IMR-90 (cell line): ENCODE results near the gene QTRT2. TPM values are rescaled to one million over a fixed set of nuclear protein-coding genes. Genes with fewer than 3 reads are reported as not detected.

Experiments used
- ATAC-seq: fragments of 200-7000 bp; cut with Tn5 transposase; 2 replicates; pipeline ENCODE4 v1.9.1; 2020; ENCODE audit warnings: low read depth, mild to moderate bottlenecking, moderate library complexity
- BruUV-seq: library from RNA; stranded (reverse); fragments of 400-500 nt; replicated peaks from 2 replicates; lab custom pipeline; 2021; lab: Mats Ljungman, UMichigan
- CTCF ChIA-PET: fragments of 300-600 bp; formaldehyde crosslinking; extraction: SDS; loops from one replicate; lab custom pipeline; 2021; ENCODE audit warnings: antibody characterized with exemption; lab: Yijun Ruan, JAX
- POLR2A ChIA-PET: fragments of 300-600 bp; sonication (Branson Sonifier 250); formaldehyde crosslinking; loops from one replicate; lab custom pipeline; 2022; ENCODE audit warnings: antibody characterized with exemption; ENCODE audit not compliant: unreplicated experiment; lab: Charles Lee
- DNase-seq: peaks from one replicate; pipeline ENCODE4 v3.0.0; 2013
- H2AFZ ChIP-seq: replicated peaks from 2 replicates; pipeline ENCODE3; 2013; ENCODE audit warnings: low read length, mild to moderate bottlenecking; ENCODE audit not compliant: poor library complexity
- H2AK5ac ChIP-seq: 2 replicates; pipeline ENCODE4 v1.6.1; 2013; ENCODE audit warnings: low read depth, low read length, inconsistent platforms
- H2AK9ac ChIP-seq: replicated peaks from 2 replicates; pipeline ENCODE3; 2013; ENCODE audit warnings: mild to moderate bottlenecking, low read depth, low read length, moderate library complexity; ENCODE audit not compliant: poor library complexity
- H2BK120ac ChIP-seq: 2 replicates; pipeline ENCODE4 v1.6.1; 2013; ENCODE audit warnings: low read depth, low read length, inconsistent platforms
- H2BK15ac ChIP-seq: 3 replicates; pipeline ENCODE4 v1.6.1; 2013; ENCODE audit warnings: low read depth, low read length, inconsistent platforms
- H2BK20ac ChIP-seq: 2 replicates; pipeline ENCODE4 v1.6.1; 2013; ENCODE audit warnings: low read depth, mild to moderate bottlenecking, inconsistent platforms, low read length, moderate library complexity
- H2BK5ac ChIP-seq: 2 replicates; pipeline ENCODE4 v1.6.1; 2013; ENCODE audit warnings: mild to moderate bottlenecking, low read depth, low read length, inconsistent platforms; ENCODE audit not compliant: poor library complexity, severe bottlenecking
- H3K14ac ChIP-seq: replicated peaks from 2 replicates; pipeline ENCODE4 v1.6.1; 2013; ENCODE audit warnings: low read depth, low read length, inconsistent platforms
- H3K18ac ChIP-seq: 2 replicates; pipeline ENCODE4 v1.6.1; 2013; ENCODE audit warnings: low read depth, low read length, control low read depth
- H3K23ac ChIP-seq: 2 replicates; pipeline ENCODE4 v1.6.1; 2013; ENCODE audit warnings: low read depth, low read length, inconsistent platforms
- H3K27ac ChIP-seq: 2 replicates; pipeline ENCODE4 v1.5.1; 2013; ENCODE audit warnings: mild to moderate bottlenecking, control low read depth, low read length; ENCODE audit not compliant: insufficient read depth
- H3K27me3 ChIP-seq: 2 replicates; pipeline ENCODE4 v1.6.1; 2013; ENCODE audit warnings: low read length; ENCODE audit not compliant: control insufficient read depth, insufficient read depth
- H3K36me3 ChIP-seq: 2 replicates; pipeline ENCODE4 v1.6.1; 2013; ENCODE audit warnings: low read length, mixed read lengths; ENCODE audit not compliant: control insufficient read depth, insufficient read depth
- H3K4ac ChIP-seq: 2 replicates; pipeline ENCODE4 v1.6.1; 2013; ENCODE audit warnings: low read depth, low read length, inconsistent platforms
- H3K4me1 ChIP-seq: 2 replicates; pipeline ENCODE4 v1.6.1; 2013; ENCODE audit warnings: low read length, mixed read lengths; ENCODE audit not compliant: control insufficient read depth, insufficient read depth
- H3K4me2 ChIP-seq: 2 replicates; pipeline ENCODE4 v1.6.1; 2013; ENCODE audit warnings: low read depth, mild to moderate bottlenecking, control low read depth, low read length, moderate library complexity
- H3K4me3 ChIP-seq: 2 replicates; pipeline ENCODE4 v1.5.1; 2013; ENCODE audit warnings: low read depth, mild to moderate bottlenecking, control low read depth, low read length, moderate library complexity; ENCODE audit not compliant: insufficient read depth
- H3K56ac ChIP-seq: 2 replicates; pipeline ENCODE4 v1.6.1; 2013; ENCODE audit warnings: low read length, inconsistent platforms; ENCODE audit not compliant: insufficient read depth; ENCODE audit errors: extremely low read depth
- H3K79me1 ChIP-seq, 2 experiments: 2 replicates each; pipeline ENCODE4 v1.6.1; 2013; ENCODE audit warnings: low read length in 2 of 2, inconsistent platforms in 1 of 2, low read depth in 1 of 2
- H3K9ac ChIP-seq: 2 replicates; pipeline ENCODE4 v1.6.1; 2013; ENCODE audit warnings: low read depth, low read length, control low read depth
- H3K9me1 ChIP-seq: 2 replicates; pipeline ENCODE4 v1.6.1; 2013; ENCODE audit warnings: low read length, inconsistent platforms; ENCODE audit not compliant: insufficient read depth
- H3K9me3 ChIP-seq: 2 replicates; pipeline ENCODE4 v1.6.1; 2013; ENCODE audit warnings: low read length; ENCODE audit not compliant: control insufficient read depth, insufficient read depth
- H4K20me1 ChIP-seq: 2 replicates; pipeline ENCODE4 v1.6.1; 2013; ENCODE audit warnings: low read length, inconsistent platforms; ENCODE audit not compliant: insufficient read depth
- H4K5ac ChIP-seq: 2 replicates; pipeline ENCODE4 v1.6.1; 2013; ENCODE audit warnings: mild to moderate bottlenecking, low read depth, low read length, control low read depth
- H4K8ac ChIP-seq, 2 experiments: 2 replicates each; pipeline ENCODE4 v1.6.1; 2013; ENCODE audit warnings: low read depth in 2 of 2, low read length in 2 of 2, control low read depth in 1 of 2, inconsistent platforms in 1 of 2
- H4K91ac ChIP-seq: 2 replicates; pipeline ENCODE4 v1.6.1; 2013; ENCODE audit warnings: low read depth, low read length, inconsistent platforms; ENCODE audit not compliant: insufficient read depth
- MAFK ChIP-seq: IDR thresholded peaks from 2 replicates; pipeline ENCODE4 v1.6.1; 2012; ENCODE audit warnings: low read depth, low read length, improper control_type of control experiment
- MAZ ChIP-seq: IDR thresholded peaks from 2 replicates; pipeline ENCODE4 v1.6.1; 2012; ENCODE audit warnings: low read depth, mild to moderate bottlenecking, low read length, improper control_type of control experiment, moderate library complexity, borderline replicate concordance
- MXI1 ChIP-seq: IDR thresholded peaks from 2 replicates; pipeline ENCODE4 v1.6.1; 2012; ENCODE audit warnings: low read depth, mild to moderate bottlenecking, low read length, moderate library complexity, borderline replicate concordance
- RAD21 ChIP-seq: IDR thresholded peaks from 2 replicates; pipeline ENCODE4 v1.6.1; 2012; ENCODE audit warnings: low read length, improper control_type of control experiment
- RFX5 ChIP-seq: IDR thresholded peaks from 2 replicates; pipeline ENCODE4 v1.8.0; 2012; ENCODE audit warnings: low read depth, mild to moderate bottlenecking, low read length, moderate library complexity
- WGBS, 2 experiments: methylation state at CpG; one replicate each; pipeline versions ENCODE4 v1.1.5 to v1.1.7; 2013; ENCODE audit warnings: missing lambda C conversion rate in 2 of 2; ENCODE audit not compliant: insufficient read length in 1 of 2; ENCODE audit errors: extremely low coverage in 2 of 2; 5-methylcytosine and 5-hydroxymethylcytosine counted together
- dilution Hi-C: fragments of 300-500 bp; cut with HindIII; formaldehyde crosslinking; loops from one replicate; pipeline ENCODE4 v1.14.3; 2018; ENCODE audit warnings: low sequenced_read_pairs; ENCODE audit not compliant: unreplicated experiment
- in situ Hi-C: fragments of 300-500 bp; cut with MboI; formaldehyde crosslinking; loops from 3 replicates; pipeline ENCODE4 v1.14.3; 2019; ENCODE audit warnings: low sequenced_read_pairs, inconsistent platforms, mixed read lengths
- intact Hi-C: fragments of 100-400 bp; cut with micrococcal nuclease; formaldehyde crosslinking; loops from 2 replicates; pipeline ENCODE4 v1.10.0; 2022
- polyA plus RNA-seq, 3 experiments: library from polyadenylated mRNA; depleted of rRNA; stranded (reverse); fragments of >200 nt; gene quantifications; 2 replicates each; pipeline ENCODE4 v1.2.3, GENCODE V29; 2012; ENCODE audit warnings: low replicate concordance in 1 of 3
- total RNA-seq: library from RNA; depleted of rRNA; stranded (reverse); fragments of >200 nt; gene quantifications from 2 replicates; pipeline ENCODE4 v1.2.3, GENCODE V29; 2012
- TF ChIP-seq, protein P1 (sequence below): conservative IDR thresholded peaks from 2 replicates; pipeline ENCODE4 v1.5.1; 2012; ENCODE audit warnings: mild to moderate bottlenecking, low read depth, low read length, improper control_type of control experiment

QTRT2 gene
- total and polyA plus RNA-seq, 2 of the 4 experiments (the other 2 are of a cell fraction): 7.3 to 15.6 TPM

DNA sequence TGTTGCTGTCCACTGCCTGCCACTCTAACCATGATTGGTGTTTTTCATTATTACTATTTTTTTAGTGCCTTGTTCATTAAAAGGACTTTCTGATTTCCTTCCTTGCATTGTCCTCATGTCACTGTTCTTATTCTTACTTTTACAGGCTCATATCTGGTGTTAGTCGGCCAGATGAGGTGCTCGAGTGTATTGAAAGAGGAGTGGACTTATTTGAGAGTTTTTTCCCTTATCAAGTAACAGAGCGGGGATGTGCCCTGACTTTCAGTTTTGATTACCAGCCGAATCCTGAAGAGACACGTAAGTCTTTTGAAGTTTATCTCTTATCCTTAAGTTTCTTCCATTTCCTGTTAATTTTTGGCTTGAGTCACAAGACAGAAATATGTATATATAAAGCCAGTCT, 23.2 kb downstream of the QTRT2 start:
- H3K36me3 ChIP-seq: peaks cover 11% of the 10 kb centered on the region
- peak overlapping the region; percentile 82 for H3K27ac ChIP-seq
- ChIA-PET CTCF (no interaction called here), POLR2A (no interaction called here)
- 0 out of 2 replicates have a peak, but pooled peaks cover 4% of the 10 kb centered on the region for H3K9me1 ChIP-seq
- TF ChIP-seq MAZ (no peak), MAFK (no peak), RFX5 (no peak), MXI1 (no peak), RAD21 (no peak)
- TF ChIP-seq, protein P1, sequence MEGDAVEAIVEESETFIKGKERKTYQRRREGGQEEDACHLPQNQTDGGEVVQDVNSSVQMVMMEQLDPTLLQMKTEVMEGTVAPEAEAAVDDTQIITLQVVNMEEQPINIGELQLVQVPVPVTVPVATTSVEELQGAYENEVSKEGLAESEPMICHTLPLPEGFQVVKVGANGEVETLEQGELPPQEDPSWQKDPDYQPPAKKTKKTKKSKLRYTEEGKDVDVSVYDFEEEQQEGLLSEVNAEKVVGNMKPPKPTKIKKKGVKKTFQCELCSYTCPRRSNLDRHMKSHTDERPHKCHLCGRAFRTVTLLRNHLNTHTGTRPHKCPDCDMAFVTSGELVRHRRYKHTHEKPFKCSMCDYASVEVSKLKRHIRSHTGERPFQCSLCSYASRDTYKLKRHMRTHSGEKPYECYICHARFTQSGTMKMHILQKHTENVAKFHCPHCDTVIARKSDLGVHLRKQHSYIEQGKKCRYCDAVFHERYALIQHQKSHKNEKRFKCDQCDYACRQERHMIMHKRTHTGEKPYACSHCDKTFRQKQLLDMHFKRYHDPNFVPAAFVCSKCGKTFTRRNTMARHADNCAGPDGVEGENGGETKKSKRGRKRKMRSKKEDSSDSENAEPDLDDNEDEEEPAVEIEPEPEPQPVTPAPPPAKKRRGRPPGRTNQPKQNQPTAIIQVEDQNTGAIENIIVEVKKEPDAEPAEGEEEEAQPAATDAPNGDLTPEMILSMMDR: no peak
- H4K91ac ChIP-seq: peak overlapping the region; percentile 34; the same call in 1 of the 2 replicates
- peak overlapping the region; percentile 97; the same call in 1 of the 2 replicates for H3K23ac ChIP-seq
- no peaks in the 10 kb centered on the region for H3K9me3 ChIP-seq
- H3K79me1 ChIP-seq: no peaks in the 10 kb centered on the region; a peak in 1 of 4 replicates
- peak overlapping the region; percentile 81 for H2BK20ac ChIP-seq
- H2BK5ac ChIP-seq: peak overlapping the region; percentile 85
- H3K27me3 ChIP-seq: no peaks in the 10 kb centered on the region
- peak overlapping the region; percentile 86 for H3K14ac ChIP-seq
- peak; percentile 72 for DNase-seq
- WGBS, 2 experiments: no CpG with 5 or more reads among the region's 5 CpGs
- H3K18ac ChIP-seq: peak overlapping the region; percentile 55; the same call in 1 of the 2 replicates
- H4K8ac ChIP-seq: peak overlapping the region; percentile 14 to 43
- in situ Hi-C loops: no loop called here
- dilution Hi-C loops: no loop called here
- H3K56ac ChIP-seq: peak overlapping the region; percentile 65; the same call in 1 of the 2 replicates
- peak overlapping the region; percentile 87 for H3K4ac ChIP-seq
- ATAC-seq: peak; percentile 75
- H2BK15ac ChIP-seq: peak overlapping the region; percentile 37; the same call in 1 of the 3 replicates
- H4K5ac ChIP-seq: peak overlapping the region; percentile 33; the same call in 1 of the 2 replicates
- H3K4me2 ChIP-seq: peak overlapping the region; percentile 76
- H3K4me1 ChIP-seq: peaks cover 6% of the 10 kb centered on the region
- no peaks in the 10 kb centered on the region for H4K20me1 ChIP-seq
- H2AK9ac ChIP-seq: no peak overlapping the region
- H2AFZ ChIP-seq: no peak overlapping the region
- H2BK120ac ChIP-seq: peak overlapping the region; percentile 62
- peak overlapping the region; percentile 87 for H3K9ac ChIP-seq
- H2AK5ac ChIP-seq: peak overlapping the region; percentile 82
- intact Hi-C loops: loop anchor here (5.0 kb wide), 1 partner anchor 332 kb away; the partner anchor contains the start of genes ATP6V1A and NAA50
- H3K4me3 ChIP-seq: peak overlapping the region; percentile 26; the same call in 1 of the 2 replicates
- no TSS peak for BruUV-seq
